Loucy (cell line): Measurements from ENCODE around the gene NFATC2IP.
A peak's percentile ranks its signal among the peaks of the same experiment; 100 is the strongest.

Experiments
- H2AFZ ChIP-seq: fragments of 200-600 bp; sonication (generic); 2 replicates; pipeline ENCODE4 v1.6.0; 2016; ENCODE audit warnings: antibody characterized with exemption, mild to moderate bottlenecking, low read length, moderate library complexity
- H3F3A ChIP-seq: fragments of 200-600 bp; 2 replicates; pipeline ENCODE4 v1.6.0; 2016; ENCODE audit warnings: antibody characterized with exemption, low read depth, mild to moderate bottlenecking
- H3K27me3 ChIP-seq: fragments of 200-600 bp; sonication (generic); 2 replicates; pipeline ENCODE4 v1.6.1; 2014; ENCODE audit warnings: low read length, mild to moderate bottlenecking; ENCODE audit not compliant: insufficient read depth, poor library complexity, severe bottlenecking
- H3K36me3 ChIP-seq: fragments of 200-600 bp; sonication (generic); 2 replicates; pipeline ENCODE4 v1.6.1; 2016; ENCODE audit warnings: low read length; ENCODE audit not compliant: insufficient read depth
- H3K4me1 ChIP-seq: fragments of 200-600 bp; sonication (generic); 2 replicates; pipeline ENCODE4 v1.5.1; 2014; ENCODE audit warnings: low read length, mild to moderate bottlenecking; ENCODE audit not compliant: insufficient read depth, poor library complexity, severe bottlenecking
- H3K4me2 ChIP-seq: fragments of 200-600 bp; sonication (generic); 2 replicates; pipeline ENCODE4 v1.6.0; 2014; ENCODE audit warnings: antibody characterized with exemption, low read length, low read depth, mild to moderate bottlenecking; ENCODE audit not compliant: poor library complexity, severe bottlenecking
- H3K4me3 ChIP-seq: fragments of 200-600 bp; sonication (generic); 2 replicates; pipeline ENCODE4 v1.5.1; 2014; ENCODE audit warnings: low read length, mild to moderate bottlenecking, mixed read lengths; ENCODE audit not compliant: poor library complexity, severe bottlenecking
- H3K79me2 ChIP-seq: fragments of 200-600 bp; sonication (generic); 2 replicates; pipeline ENCODE4 v1.6.1; 2014; ENCODE audit warnings: low read length; ENCODE audit not compliant: insufficient read depth
- H3K9ac ChIP-seq: fragments of 200-600 bp; sonication (generic); 2 replicates; pipeline ENCODE4 v1.6.0; 2014; ENCODE audit warnings: mild to moderate bottlenecking, low read depth, low read length, moderate library complexity; ENCODE audit not compliant: poor library complexity, severe bottlenecking
- H3K9me2 ChIP-seq: fragments of 200-600 bp; sonication (generic); replicated peaks from 2 replicates; pipeline ENCODE4 v1.6.1; 2016; ENCODE audit warnings: low read depth, low read length, mixed read lengths
- H3K9me3 ChIP-seq: fragments of 200-600 bp; sonication (generic); 2 replicates; pipeline ENCODE4 v1.6.1; 2014; ENCODE audit warnings: mild to moderate bottlenecking, antibody characterized with exemption, low read length, low read depth; ENCODE audit not compliant: insufficient read depth
- H4K20me1 ChIP-seq: fragments of 200-600 bp; sonication (generic); 2 replicates; pipeline ENCODE4 v1.6.0; 2014; ENCODE audit warnings: antibody characterized with exemption, low read length, mild to moderate bottlenecking; ENCODE audit not compliant: insufficient read depth, poor library complexity, severe bottlenecking
- EZH2phosphoT487 ChIP-seq: fragments of 200-600 bp; IDR thresholded peaks from 2 replicates; pipeline ENCODE4 v1.6.1; 2018; ENCODE audit warnings: antibody characterized with exemption, mild to moderate bottlenecking, moderate library complexity, borderline replicate concordance
- TF ChIP-seq, protein P1 (sequence below): fragments of 200-600 bp; sonication (generic); conservative IDR thresholded peaks from 2 replicates; pipeline ENCODE4 v1.5.1; 2014; ENCODE audit warnings: mild to moderate bottlenecking, antibody characterized with exemption, low read length

The NFATC2IP gene

DNA sequence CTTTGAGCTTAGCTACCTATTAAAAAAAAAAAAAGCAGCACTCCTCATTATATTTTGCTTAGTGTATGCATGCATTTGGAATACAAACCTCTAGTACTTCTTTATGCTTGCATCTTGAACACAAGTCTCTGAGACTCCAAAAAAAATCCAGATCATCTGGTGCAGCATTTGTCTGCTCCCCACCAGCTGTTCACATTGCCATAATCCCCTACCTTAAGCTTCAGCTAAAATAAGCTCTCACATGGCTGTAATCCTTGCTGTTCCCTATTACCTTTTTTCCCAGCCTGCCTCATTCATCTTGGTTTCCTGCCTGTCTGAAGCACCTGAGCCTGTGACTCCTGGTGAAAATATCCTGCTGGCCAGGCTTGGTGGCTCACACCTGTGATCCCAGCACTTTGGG, 7.5 kb upstream of the NFATC2IP start:
- H3K4me1 ChIP-seq = peaks cover 10% of the 10 kb centered on the region
- peaks cover 5% of the 10 kb centered on the region; the same call in 1 of the 2 replicates for H3F3A ChIP-seq
- no peaks in the 10 kb centered on the region for H3K9me3 ChIP-seq
- peak overlapping the region; percentile 73; the same call in 1 of the 2 replicates for H2AFZ ChIP-seq
- H3K4me3 ChIP-seq = no peak overlapping the region
- no peaks in the 10 kb centered on the region for H4K20me1 ChIP-seq
- no peaks in the 10 kb centered on the region for H3K27me3 ChIP-seq
- no peak overlapping the region for H3K4me2 ChIP-seq
- H3K36me3 ChIP-seq = no peaks in the 10 kb centered on the region
- H3K9ac ChIP-seq = no peak overlapping the region
- no peaks in the 10 kb centered on the region for H3K9me2 ChIP-seq
- TF ChIP-seq, protein P1, sequence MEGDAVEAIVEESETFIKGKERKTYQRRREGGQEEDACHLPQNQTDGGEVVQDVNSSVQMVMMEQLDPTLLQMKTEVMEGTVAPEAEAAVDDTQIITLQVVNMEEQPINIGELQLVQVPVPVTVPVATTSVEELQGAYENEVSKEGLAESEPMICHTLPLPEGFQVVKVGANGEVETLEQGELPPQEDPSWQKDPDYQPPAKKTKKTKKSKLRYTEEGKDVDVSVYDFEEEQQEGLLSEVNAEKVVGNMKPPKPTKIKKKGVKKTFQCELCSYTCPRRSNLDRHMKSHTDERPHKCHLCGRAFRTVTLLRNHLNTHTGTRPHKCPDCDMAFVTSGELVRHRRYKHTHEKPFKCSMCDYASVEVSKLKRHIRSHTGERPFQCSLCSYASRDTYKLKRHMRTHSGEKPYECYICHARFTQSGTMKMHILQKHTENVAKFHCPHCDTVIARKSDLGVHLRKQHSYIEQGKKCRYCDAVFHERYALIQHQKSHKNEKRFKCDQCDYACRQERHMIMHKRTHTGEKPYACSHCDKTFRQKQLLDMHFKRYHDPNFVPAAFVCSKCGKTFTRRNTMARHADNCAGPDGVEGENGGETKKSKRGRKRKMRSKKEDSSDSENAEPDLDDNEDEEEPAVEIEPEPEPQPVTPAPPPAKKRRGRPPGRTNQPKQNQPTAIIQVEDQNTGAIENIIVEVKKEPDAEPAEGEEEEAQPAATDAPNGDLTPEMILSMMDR = no peak
- TF ChIP-seq EZH2phosphoT487 = no peak
- H3K79me2 ChIP-seq = no peaks in the 10 kb centered on the region

DNA sequence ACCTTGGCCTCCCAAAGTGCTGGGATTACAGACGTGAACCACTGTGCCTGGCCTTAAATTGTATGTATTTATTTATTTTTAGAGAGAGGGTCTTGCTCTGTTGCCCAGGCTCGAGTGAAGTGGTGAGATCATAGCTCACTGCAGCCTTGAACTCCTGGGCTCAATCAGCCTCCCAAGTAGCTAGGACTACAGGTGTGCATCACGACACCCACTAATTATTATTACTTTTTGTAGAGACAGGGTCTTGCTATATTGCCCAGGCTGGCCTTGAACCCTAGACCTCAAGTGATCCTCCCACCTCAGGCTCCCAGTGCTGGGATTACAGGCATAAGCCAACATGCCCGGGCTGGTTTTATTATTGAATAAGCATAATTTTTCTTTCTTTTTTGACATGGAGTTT, 4.1 kb upstream of the NFATC2IP start:
- H2AFZ ChIP-seq = no peak overlapping the region
- peaks cover 8% of the 10 kb centered on the region for H3K79me2 ChIP-seq
- H3K4me3 ChIP-seq = no peak overlapping the region
- no peak overlapping the region for H3K4me2 ChIP-seq
- H3K4me1 ChIP-seq = peaks cover 11% of the 10 kb centered on the region
- no peaks in the 10 kb centered on the region for H3K36me3 ChIP-seq
- TF ChIP-seq EZH2phosphoT487 = no peak
- TF ChIP-seq, protein P1 = no peak
- peaks cover 5% of the 10 kb centered on the region; the same call in 1 of the 2 replicates for H3F3A ChIP-seq
- no peak overlapping the region for H3K9ac ChIP-seq
- H4K20me1 ChIP-seq = peaks cover 7% of the 10 kb centered on the region
- H3K27me3 ChIP-seq = no peaks in the 10 kb centered on the region
- no peaks in the 10 kb centered on the region for H3K9me3 ChIP-seq
- no peaks in the 10 kb centered on the region for H3K9me2 ChIP-seq

DNA sequence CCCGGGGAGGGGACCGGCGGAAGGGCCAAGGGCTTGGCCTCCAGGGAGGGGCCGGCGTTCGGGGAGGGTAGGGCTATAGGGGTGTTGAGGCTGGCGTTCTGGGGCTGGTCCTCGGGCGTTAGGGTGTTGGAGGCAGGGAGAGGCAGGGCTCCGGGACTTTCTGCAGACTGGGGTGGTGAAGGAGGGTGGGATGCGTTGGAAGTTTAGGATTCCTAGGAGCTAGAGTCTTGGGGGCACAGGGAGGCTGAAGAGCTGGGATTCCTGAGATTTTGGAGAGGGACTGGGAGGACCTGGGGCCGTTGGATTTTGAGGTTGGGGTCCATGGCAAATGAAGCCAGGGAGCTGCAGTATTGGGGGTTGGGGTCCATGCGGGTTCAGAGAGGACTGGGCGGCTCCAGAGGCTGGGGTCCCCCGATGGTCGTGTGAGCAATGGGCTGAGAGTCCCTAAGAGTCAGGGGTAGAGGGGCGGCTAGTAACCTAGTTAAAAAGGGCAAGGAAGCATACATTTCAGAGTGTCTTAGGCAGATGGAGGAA, 740 bp downstream of the NFATC2IP start:
- H3K4me3 ChIP-seq = peak overlapping the region; percentile 100
- H3K9me2 ChIP-seq = no peaks in the 10 kb centered on the region
- peak overlapping the region; percentile 95 for H3K9ac ChIP-seq
- no peaks in the 10 kb centered on the region for H3K9me3 ChIP-seq
- H3F3A ChIP-seq = 0 out of 2 replicates have a peak, but pooled peaks cover 3% of the 10 kb centered on the region
- H3K4me1 ChIP-seq = peaks cover 33% of the 10 kb centered on the region
- peaks cover 54% of the 10 kb centered on the region for H3K79me2 ChIP-seq
- H3K4me2 ChIP-seq = peak overlapping the region; percentile 99
- H3K27me3 ChIP-seq = no peaks in the 10 kb centered on the region
- TF ChIP-seq, protein P1 = no peak
- no peak for TF ChIP-seq EZH2phosphoT487
- H3K36me3 ChIP-seq = peaks cover 29% of the 10 kb centered on the region
- peak overlapping the region; percentile 78; the same call in 1 of the 2 replicates for H2AFZ ChIP-seq
- H4K20me1 ChIP-seq = peaks cover 35% of the 10 kb centered on the region
